ENCODE results near the gene RAB1B.

GRCh38 chr11:66228521-66228920, 39.9 kb upstream of the RAB1B start:
- TF ChIP-seq CTCF (IDR thresholded peaks at IDR 0.05 in 2 of 3, conservative IDR thresholded peaks at IDR 0.05 in 1 of 3; ENCODE audit: borderline replicate concordance in 1 of 3, insufficient read depth in 1 of 3, low read depth in 2 of 3, low read length in 2 of 3) (no peak), EZH2 (IDR thresholded peaks at IDR 0.05) (no peak), POLR2A (IDR thresholded peaks at IDR 0.05; ENCODE audit: borderline replicate concordance, extremely low read depth, insufficient read depth, insufficient read length) (no peak), MAX (IDR thresholded peaks at IDR 0.05) (no peak), RAD21 (IDR thresholded peaks at IDR 0.05; ENCODE audit: low read depth) (no peak), POLR2AphosphoS5 (IDR thresholded peaks at IDR 0.05; ENCODE audit: low read depth, low read length) (no peak)
